Endothelial cell of umbilical vein (primary cell): ENCODE results near the gene GDPD3. TPM values are rescaled to one million over a fixed set of nuclear protein-coding genes. Genes with fewer than 3 reads are reported as not detected.

ENCODE experiments used
- BruUV-seq: library from RNA; stranded (reverse); fragments of 400-500 nt; replicated peaks from 2 replicates; lab custom pipeline; 2021; lab: Mats Ljungman, UMichigan
- CTCF ChIA-PET: fragments of 300-600, 350-600 bp; sonication (Branson Sonifier 250); formaldehyde crosslinking; loops from one replicate; lab custom pipeline; 2021; ENCODE audit warnings: antibody characterized with exemption, inconsistent platforms; lab: Charles Lee
- POLR2A ChIA-PET: fragments of 300-600, 350-600 bp; sonication (Branson Sonifier 250); formaldehyde crosslinking; loops from one replicate; lab custom pipeline; 2021; ENCODE audit warnings: antibody characterized with exemption, inconsistent platforms; lab: Charles Lee
- DNase-seq: peaks from one replicate; pipeline ENCODE4 v3.0.0-alpha.2; 2011; ENCODE audit warnings: low read depth, low spot score
- FAIRE-seq: peaks from 2 replicates; lab custom pipeline; 2011; peaks lifted over from hg19 to GRCh38; lab: Jason Lieb, UNC
- H2AFZ ChIP-seq: 2 replicates; pipeline ENCODE4 v1.6.0; 2012; ENCODE audit warnings: low read depth, low read length, control low read depth, inconsistent platforms
- H3K27ac ChIP-seq: 2 replicates; pipeline ENCODE4 v1.5.1; 2011; ENCODE audit warnings: low read depth, mild to moderate bottlenecking, control low read depth, low read length, moderate library complexity; ENCODE audit not compliant: insufficient read depth
- H3K27me3 ChIP-seq, 2 experiments: 2 replicates each; pipeline versions ENCODE4 v1.6.0 to v1.6.1; 2011; ENCODE audit warnings: low read length in 2 of 2, mixed read lengths in 1 of 2; ENCODE audit not compliant: control insufficient read depth in 2 of 2, insufficient read depth in 2 of 2
- H3K36me3 ChIP-seq, 2 experiments: 2 replicates in 1 of 2; 3 replicates in 1 of 2; pipeline ENCODE4 v1.5.1; 2011; ENCODE audit warnings: low read length in 2 of 2, mild to moderate bottlenecking in 1 of 2, moderate library complexity in 1 of 2; ENCODE audit not compliant: control insufficient read depth in 2 of 2, insufficient read depth in 2 of 2; ENCODE audit errors: extremely low read depth in 1 of 2
- H3K4me1 ChIP-seq: 3 replicates; pipeline ENCODE4 v1.5.1; 2011; ENCODE audit warnings: mild to moderate bottlenecking, low read length; ENCODE audit not compliant: control insufficient read depth, insufficient read depth; ENCODE audit errors: extremely low read depth
- H3K4me2 ChIP-seq: 2 replicates; pipeline ENCODE4 v1.6.1; 2011; ENCODE audit warnings: low read length, control low read depth, mixed read lengths; ENCODE audit not compliant: insufficient read depth
- H3K4me3 ChIP-seq, 3 experiments: fragments of 200-600 bp in 1 of 3; sonication (generic), shearing (Covaris generic) in 1 of 3; replicated peaks in 1 of 3; 2 replicates each; pipeline ENCODE4 v1.5.1; 2011 to 2016; ENCODE audit warnings: control low read depth in 3 of 3, low read length in 3 of 3, mild to moderate bottlenecking in 2 of 3, inconsistent platforms in 1 of 3, low read depth in 1 of 3, moderate library complexity in 1 of 3; ENCODE audit not compliant: insufficient read depth in 1 of 3
- H3K79me2 ChIP-seq: 2 replicates; pipeline ENCODE4 v1.6.0; 2012; ENCODE audit warnings: low read length, inconsistent platforms; ENCODE audit not compliant: control insufficient read depth, insufficient read depth
- H3K9ac ChIP-seq: replicated peaks from 2 replicates; pipeline ENCODE3; 2011; ENCODE audit warnings: low read length, control low read depth; ENCODE audit not compliant: insufficient read depth; ENCODE audit errors: extremely low read depth
- H3K9me1 ChIP-seq: replicated peaks from 3 replicates; pipeline ENCODE4 v1.6.0; 2011; ENCODE audit warnings: mild to moderate bottlenecking, low read length; ENCODE audit not compliant: control insufficient read depth, insufficient read depth; ENCODE audit errors: extremely low read depth
- H3K9me3 ChIP-seq: replicated peaks from 2 replicates; pipeline ENCODE4 v1.5.1; 2012; ENCODE audit warnings: low read length, inconsistent platforms; ENCODE audit not compliant: control insufficient read depth, insufficient read depth
- H4K20me1 ChIP-seq: replicated peaks from 2 replicates; pipeline ENCODE3; 2011; ENCODE audit warnings: mild to moderate bottlenecking, low read length; ENCODE audit not compliant: control insufficient read depth, insufficient read depth; ENCODE audit errors: extremely low read depth
- EZH2 ChIP-seq: IDR thresholded peaks from 2 replicates; pipeline ENCODE4 v1.6.1; 2012; ENCODE audit warnings: borderline replicate concordance, low read depth, mild to moderate bottlenecking, moderate library complexity, low read length, inconsistent platforms; ENCODE audit not compliant: severe bottlenecking
- FOS ChIP-seq: IDR thresholded peaks from 2 replicates; pipeline ENCODE4 v1.6.1; 2011; ENCODE audit warnings: mild to moderate bottlenecking, low read length, moderate library complexity, borderline replicate concordance; ENCODE audit not compliant: insufficient read depth
- GATA2 ChIP-seq: IDR thresholded peaks from 2 replicates; pipeline ENCODE4 v1.7.0; 2011; ENCODE audit warnings: low read depth, mild to moderate bottlenecking, moderate library complexity, mixed read lengths, low read length; ENCODE audit not compliant: insufficient read length, insufficient read depth
- JUN ChIP-seq: IDR thresholded peaks from 2 replicates; pipeline ENCODE4 v1.6.1; 2011; ENCODE audit warnings: borderline replicate concordance, low read depth; ENCODE audit not compliant: insufficient read length, insufficient read depth
- MAX ChIP-seq: IDR thresholded peaks from 2 replicates; pipeline ENCODE4 v1.6.1; 2011; ENCODE audit not compliant: insufficient read depth, insufficient read length
- MYC ChIP-seq: IDR thresholded peaks from one replicate; pipeline ENCODE4 v1.6.1; 2011; ENCODE audit warnings: mild to moderate bottlenecking, low read depth, low read length
- POLR2A ChIP-seq: IDR thresholded peaks from 2 replicates; pipeline ENCODE4 v1.6.1; 2012; ENCODE audit warnings: low read depth, mild to moderate bottlenecking, control low read depth, low read length
- POLR2AphosphoS5 ChIP-seq: IDR thresholded peaks from 2 replicates; pipeline ENCODE4 v1.6.1; 2012; ENCODE audit warnings: low read depth, mild to moderate bottlenecking, control low read depth, low read length, moderate library complexity; ENCODE audit not compliant: insufficient read depth
- dilution Hi-C: fragments of 300-500 bp; cut with MboI; formaldehyde crosslinking; loops from one replicate; pipeline ENCODE4 v1.15.0; 2019; ENCODE audit warnings: low sequenced_read_pairs; ENCODE audit not compliant: extremely low pct_ligation_motif_present
- intact Hi-C: fragments of 100-400 bp; cut with micrococcal nuclease; formaldehyde crosslinking; loops from one replicate; pipeline ENCODE4 v1.10.0; 2022
- polyA plus RNA-seq, 4 experiments: library from polyadenylated mRNA; depleted of rRNA in 3 of 4; stranded (reverse) in 3 of 4; unstranded in 1 of 4; fragments of >200 nt; gene quantifications; 2 replicates each; pipeline versions ENCODE4 v1.2.1 to v1.2.3, GENCODE V29; 2011 to 2012; ENCODE audit warnings: missing spikeins in 1 of 4
- total RNA-seq: library from RNA; stranded (reverse); gene quantifications from 2 replicates; pipeline ENCODE4 v1.2.3, GENCODE V29; 2021
- TF ChIP-seq, protein P1 (sequence below), 2 donors: IDR thresholded peaks; 1 replicate in 1 of 2; 2 replicates in 1 of 2; pipeline ENCODE4 v1.5.1; 2011; ENCODE audit warnings: low read length in 2 of 2, mild to moderate bottlenecking in 2 of 2, moderate library complexity in 2 of 2, control low read depth in 1 of 2, inconsistent platforms in 1 of 2, low read depth in 1 of 2; ENCODE audit not compliant: insufficient read depth in 1 of 2; ENCODE audit errors: extremely low read depth in 1 of 2

The GDPD3 gene
- total and polyA plus RNA-seq, 2 donors (not counting 3 experiments of a cell fraction or from before 2014, with no cell fraction given), result 8.0 to 18.6 TPM

GRCh38 chr16:30110661-30111060, 2.7 kb downstream of the GDPD3 start:
- H3K9me3 ChIP-seq, result no peaks in the 10 kb centered on the region
- BruUV-seq, result no TSS peak
- H3K9me1 ChIP-seq, result no peaks in the 10 kb centered on the region
- H3K36me3 ChIP-seq, result peaks cover 7 to 40% of the 10 kb centered on the region in 2 experiments
- POLR2A ChIA-PET, result interaction anchor here (0.6 to 0.7 kb wide), 2 partner anchors 14 to 408 kb away, joined by 7 to 8 read pairs; no protein-coding TSS in a partner anchor
- TF ChIP-seq JUN (no peak), MYC (no peak), MAX (no peak), EZH2 (no peak), POLR2A (no peak), POLR2AphosphoS5 (no peak), GATA2 (no peak), FOS (no peak)
- TF ChIP-seq, protein P1, sequence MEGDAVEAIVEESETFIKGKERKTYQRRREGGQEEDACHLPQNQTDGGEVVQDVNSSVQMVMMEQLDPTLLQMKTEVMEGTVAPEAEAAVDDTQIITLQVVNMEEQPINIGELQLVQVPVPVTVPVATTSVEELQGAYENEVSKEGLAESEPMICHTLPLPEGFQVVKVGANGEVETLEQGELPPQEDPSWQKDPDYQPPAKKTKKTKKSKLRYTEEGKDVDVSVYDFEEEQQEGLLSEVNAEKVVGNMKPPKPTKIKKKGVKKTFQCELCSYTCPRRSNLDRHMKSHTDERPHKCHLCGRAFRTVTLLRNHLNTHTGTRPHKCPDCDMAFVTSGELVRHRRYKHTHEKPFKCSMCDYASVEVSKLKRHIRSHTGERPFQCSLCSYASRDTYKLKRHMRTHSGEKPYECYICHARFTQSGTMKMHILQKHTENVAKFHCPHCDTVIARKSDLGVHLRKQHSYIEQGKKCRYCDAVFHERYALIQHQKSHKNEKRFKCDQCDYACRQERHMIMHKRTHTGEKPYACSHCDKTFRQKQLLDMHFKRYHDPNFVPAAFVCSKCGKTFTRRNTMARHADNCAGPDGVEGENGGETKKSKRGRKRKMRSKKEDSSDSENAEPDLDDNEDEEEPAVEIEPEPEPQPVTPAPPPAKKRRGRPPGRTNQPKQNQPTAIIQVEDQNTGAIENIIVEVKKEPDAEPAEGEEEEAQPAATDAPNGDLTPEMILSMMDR (IDR thresholded peaks at IDR 0.05; ENCODE audit: extremely low read depth in 1 of 2, insufficient read depth in 1 of 2, low read depth in 1 of 2, low read length in 2 of 2), result no peak
- no peak overlapping the region for H2AFZ ChIP-seq
- H3K4me1 ChIP-seq, result no peaks in the 10 kb centered on the region
- H3K27ac ChIP-seq, result no peak overlapping the region
- intact Hi-C loops, result no loop called here
- no peaks in the 10 kb centered on the region for H3K27me3 ChIP-seq
- DNase-seq (no peak), FAIRE-seq (peak; percentile 8)
- dilution Hi-C loops, result no loop called here
- H3K4me2 ChIP-seq, result no peak overlapping the region
- CTCF ChIA-PET, result interaction anchor here (0.8 to 6.2 kb wide), 2 partner anchors 18 to 307 kb away, joined by 3 to 52 read pairs; partner anchors contain the start of gene TBX6
- no peaks in the 10 kb centered on the region for H4K20me1 ChIP-seq
- no peak overlapping the region for H3K9ac ChIP-seq
- no peak overlapping the region for H3K4me3 ChIP-seq
- no peaks in the 10 kb centered on the region for H3K79me2 ChIP-seq
